PFSK-1 (cell line): ENCODE data around the gene ABCB10.

Source experiments
- POLR2AphosphoS5 ChIP-seq: IDR thresholded peaks from 2 replicates; pipeline ENCODE4 v1.6.1; 2012; ENCODE audit warnings: low read depth, mild to moderate bottlenecking, control low read depth, low read length, moderate library complexity
- REST ChIP-seq, 2 experiments: IDR thresholded peaks; 2 replicates each; pipeline versions ENCODE4 v1.6.1 to v1.8.0; 2011 to 2012; ENCODE audit warnings: low read depth in 2 of 2, low read length in 2 of 2, control low read depth in 1 of 2, inconsistent platforms in 1 of 2, mild to moderate bottlenecking in 1 of 2, moderate library complexity in 1 of 2; ENCODE audit not compliant: insufficient read depth in 1 of 2
- TAF1 ChIP-seq: IDR thresholded peaks from 2 replicates; pipeline ENCODE4 v1.6.1; 2012; ENCODE audit warnings: low read length, control low read depth, borderline replicate concordance; ENCODE audit not compliant: insufficient read depth

- TF ChIP-seq POLR2AphosphoS5 = no peak
- no peak for TF ChIP-seq REST (IDR thresholded peaks at IDR 0.05; ENCODE audit: insufficient read depth in 1 of 2, low read depth in 2 of 2, low read length in 2 of 2)
- no peak for TF ChIP-seq TAF1
Measured at GRCh38 chr1:229529639-229530038, 28.9 kb downstream of the ABCB10 start.
